Stimulated activated CD4-positive, alpha-beta T cell treated with anti-CD3 and anti-CD28 coated beads, Interleukin-15, amount 100 ng/mL, for 48 hours (primary cell): ENCODE measurements around the gene TES.
"Not testable (repeated sequence)": the region's sequence is repeated elsewhere in the genome, so short reads cannot be mapped to it uniquely, and the experiment has no call there.

ENCODE experiments used
- DNase-seq, 2 donors: peaks; one replicate each; pipeline ENCODE4 v3.0.0-alpha.2; 2020; ENCODE audit warnings: low read depth in 2 of 2

TES gene

DNA sequence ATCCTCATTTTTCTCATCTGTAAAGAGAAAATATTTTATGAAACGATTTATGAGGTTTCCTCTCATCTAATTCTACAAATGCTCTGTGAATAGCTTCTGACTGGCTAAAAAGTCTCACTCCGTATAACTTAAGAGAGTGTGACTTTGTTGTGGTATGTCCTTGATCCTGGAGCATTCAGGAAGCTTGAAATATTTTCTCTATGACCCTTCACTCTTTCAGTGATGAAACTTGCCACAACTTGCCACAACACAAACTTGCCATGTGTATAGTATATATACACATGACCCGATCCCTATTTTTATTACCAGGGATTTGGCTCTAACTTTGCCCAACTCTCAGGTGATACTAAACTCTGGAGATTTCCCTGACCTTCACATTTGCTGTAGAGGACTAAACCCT, 74.1 kb downstream of the TES start:
- DNase-seq, result no peak

DNA sequence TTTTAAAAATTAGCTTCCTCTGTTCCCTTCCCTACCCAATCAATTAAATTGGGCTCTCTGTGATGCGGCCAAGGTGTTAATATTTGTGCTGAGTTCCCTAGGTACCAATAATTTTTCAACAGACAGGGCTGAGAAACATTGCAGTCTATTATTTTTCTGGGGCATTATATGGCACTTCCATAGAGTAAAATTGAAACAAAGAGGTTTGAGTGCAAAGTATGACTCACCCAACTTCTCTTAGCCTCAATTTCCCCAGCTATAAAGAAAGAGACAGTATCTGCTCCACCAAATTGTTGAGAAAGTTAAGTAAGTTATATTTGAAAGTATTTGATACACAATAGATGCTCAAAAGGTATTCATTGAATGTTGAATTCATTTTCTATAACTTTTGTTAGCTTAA, 74.9 kb downstream of the TES start:
- DNase-seq, result no peak

DNA sequence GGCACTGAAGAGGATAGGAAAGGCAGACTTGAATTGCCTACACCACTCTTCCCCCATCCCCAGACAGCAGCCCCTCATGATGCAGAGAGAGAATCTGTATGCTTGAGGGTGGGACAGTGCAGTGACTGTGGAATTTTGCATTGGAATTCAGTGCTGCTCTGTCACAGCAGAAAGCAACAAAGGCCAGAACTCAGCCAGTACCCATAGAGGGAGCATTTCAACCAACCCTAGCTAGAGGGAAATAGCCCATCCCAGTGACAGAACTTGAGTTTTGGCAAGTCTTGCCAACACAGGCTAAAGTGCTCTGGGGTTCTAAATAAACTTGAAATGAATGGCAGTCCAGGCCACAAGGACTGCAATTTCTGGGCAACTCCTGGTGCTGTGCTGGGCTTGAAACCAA, 80.4 kb downstream of the TES start:
- no peak for DNase-seq

DNA sequence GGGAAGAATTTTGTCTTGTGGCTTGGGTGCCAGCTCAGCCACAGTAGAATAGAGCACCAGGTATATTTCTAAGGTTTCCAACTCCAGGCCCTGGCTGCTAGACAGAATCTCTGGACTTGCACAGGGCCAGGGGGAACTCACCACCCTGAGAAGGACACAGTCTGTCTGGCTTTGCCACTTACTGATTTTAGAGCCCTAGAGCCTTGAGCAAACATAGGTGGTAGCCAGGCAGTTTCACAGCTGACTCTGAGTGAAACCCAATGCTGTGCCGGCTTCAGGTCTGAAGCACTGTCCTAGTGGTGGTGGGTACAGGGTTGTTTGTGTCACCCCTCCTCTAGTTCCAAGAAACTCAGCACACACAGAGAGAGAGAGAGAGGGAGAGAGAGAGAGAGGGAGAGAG, 81.6 kb downstream of the TES start:
- no peak for DNase-seq

DNA sequence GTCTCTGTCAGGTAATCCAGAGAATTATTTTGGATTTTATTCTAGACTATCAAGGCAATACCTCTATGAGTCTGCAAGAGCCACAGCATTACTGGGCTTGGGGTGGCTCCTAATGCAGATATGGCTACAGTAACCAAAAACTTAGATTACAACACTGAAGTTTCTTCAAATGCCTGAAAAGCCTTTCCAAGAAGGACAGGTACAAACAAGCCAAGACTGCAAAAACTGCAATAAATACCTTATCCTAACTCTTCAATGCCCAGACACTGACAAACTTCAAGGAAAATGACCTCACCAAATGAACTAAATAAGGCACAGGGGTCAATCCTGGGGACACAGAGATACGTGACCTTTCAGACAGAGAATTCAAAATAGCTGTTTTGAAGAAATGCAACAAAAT, 82.0 kb downstream of the TES start:
- DNase-seq, result no peak

- DNase-seq, result no peak
These were observed 82.8 kb downstream of the TES start for GRCh38 chr7:116293139-116293538.

GRCh38 chr7:116293633-116294032, 83.3 kb downstream of the TES start:
- DNase-seq, result no peak

DNA sequence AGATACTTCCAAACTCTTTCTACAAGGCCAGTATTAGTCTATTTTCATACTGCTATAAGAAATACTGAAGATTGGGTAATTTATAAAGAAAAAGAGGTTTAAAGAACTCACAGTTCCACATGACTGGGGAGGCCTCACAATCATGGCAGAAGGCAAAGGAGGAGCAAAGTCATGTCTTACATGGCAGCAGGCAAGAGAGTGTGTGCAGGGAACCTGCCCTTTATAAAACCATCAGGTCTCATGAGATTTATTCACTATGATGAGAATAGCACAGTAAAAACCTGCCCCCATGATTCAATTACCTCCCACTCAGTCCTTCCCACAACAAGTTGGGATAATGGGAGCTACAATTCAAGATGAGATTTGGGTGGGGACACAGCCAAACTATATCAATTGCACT, 85.6 kb downstream of the TES start:
- DNase-seq, result not testable (repeated sequence)

DNA sequence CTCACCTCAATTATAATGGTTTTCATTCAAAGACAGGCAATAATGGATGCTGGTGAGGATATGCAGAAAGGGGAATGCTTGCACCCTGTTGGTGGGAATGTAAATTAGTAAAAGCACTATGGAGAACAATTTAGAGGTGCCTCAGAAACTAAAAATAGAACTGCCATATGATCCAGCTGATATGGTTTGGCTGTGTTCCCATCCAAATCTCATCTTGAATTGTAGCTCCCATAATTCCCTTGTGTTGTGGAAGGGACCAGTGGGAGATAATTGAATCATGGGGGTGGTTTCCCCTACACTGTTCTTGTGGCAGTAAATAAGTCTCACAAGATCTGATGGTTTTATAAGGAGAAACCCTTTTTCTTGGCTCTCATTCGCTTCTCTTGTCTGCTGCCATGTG, 87.7 kb downstream of the TES start:
- DNase-seq, result no peak

DNA sequence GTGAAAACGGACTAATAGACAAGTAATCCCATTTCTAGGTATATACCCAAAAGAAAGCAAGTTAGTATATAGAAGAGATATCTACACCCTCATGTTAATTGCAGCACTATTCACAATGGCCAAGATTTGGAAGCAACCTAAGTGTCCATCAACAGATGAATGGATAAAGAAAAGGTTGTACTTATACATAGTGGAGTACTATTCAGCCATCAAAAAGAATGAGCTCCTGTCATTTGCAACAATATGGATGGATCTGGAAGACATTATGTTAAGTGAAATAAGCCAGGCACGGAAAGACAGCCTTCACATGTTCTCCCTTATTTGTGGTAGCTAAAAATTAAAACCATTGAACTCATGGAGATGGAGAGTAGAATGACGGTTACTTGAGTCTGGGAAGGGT, 88.2 kb downstream of the TES start:
- DNase-seq, result no peak

GRCh38 chr7:116305485-116306408, 95.4 kb downstream of the TES start:
- no peak for DNase-seq

GRCh38 chr7:116306409-116307048, 96.2 kb downstream of the TES start:
- DNase-seq, result no peak

- DNase-seq, result no peak
These were observed 96.9 kb downstream of the TES start for GRCh38 chr7:116307253-116307652.
